Measurements from ENCODE around the gene NR4A1.

DNA sequence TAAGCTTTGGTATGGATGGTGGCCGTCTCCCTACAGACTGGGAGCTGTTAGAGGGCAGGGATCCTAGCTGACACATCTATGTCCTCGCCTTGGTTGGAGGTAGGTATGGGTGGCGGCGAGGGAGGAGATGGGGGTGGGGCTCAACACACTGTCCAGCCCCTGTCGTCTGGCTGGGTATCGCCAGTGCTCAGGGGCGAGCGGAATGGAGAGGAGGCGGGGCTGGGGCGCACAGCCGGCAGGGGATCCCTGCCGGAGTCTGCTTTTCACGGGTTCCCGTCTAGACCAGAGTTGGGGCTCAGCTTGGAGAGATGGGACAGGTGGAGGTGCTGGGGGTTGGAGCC lies 28.4 kb upstream of the NR4A1 start:
- TF ChIP-seq, protein P1, sequence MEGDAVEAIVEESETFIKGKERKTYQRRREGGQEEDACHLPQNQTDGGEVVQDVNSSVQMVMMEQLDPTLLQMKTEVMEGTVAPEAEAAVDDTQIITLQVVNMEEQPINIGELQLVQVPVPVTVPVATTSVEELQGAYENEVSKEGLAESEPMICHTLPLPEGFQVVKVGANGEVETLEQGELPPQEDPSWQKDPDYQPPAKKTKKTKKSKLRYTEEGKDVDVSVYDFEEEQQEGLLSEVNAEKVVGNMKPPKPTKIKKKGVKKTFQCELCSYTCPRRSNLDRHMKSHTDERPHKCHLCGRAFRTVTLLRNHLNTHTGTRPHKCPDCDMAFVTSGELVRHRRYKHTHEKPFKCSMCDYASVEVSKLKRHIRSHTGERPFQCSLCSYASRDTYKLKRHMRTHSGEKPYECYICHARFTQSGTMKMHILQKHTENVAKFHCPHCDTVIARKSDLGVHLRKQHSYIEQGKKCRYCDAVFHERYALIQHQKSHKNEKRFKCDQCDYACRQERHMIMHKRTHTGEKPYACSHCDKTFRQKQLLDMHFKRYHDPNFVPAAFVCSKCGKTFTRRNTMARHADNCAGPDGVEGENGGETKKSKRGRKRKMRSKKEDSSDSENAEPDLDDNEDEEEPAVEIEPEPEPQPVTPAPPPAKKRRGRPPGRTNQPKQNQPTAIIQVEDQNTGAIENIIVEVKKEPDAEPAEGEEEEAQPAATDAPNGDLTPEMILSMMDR (IDR thresholded peaks at IDR 0.05), result no peak
- TF ChIP-seq FOXJ3 (CRISPR knock-in tag; IDR thresholded peaks at IDR 0.05; ENCODE audit: borderline replicate concordance) (no peak), NR2C2 (CRISPR knock-in tag; IDR thresholded peaks at IDR 0.05) (no peak), SP1 (CRISPR knock-in tag; conservative IDR thresholded peaks at IDR 0.05) (no peak), TEAD1 (CRISPR knock-in tag; IDR thresholded peaks at IDR 0.05) (no peak), ATF1 (CRISPR knock-in tag; IDR thresholded peaks at IDR 0.05) (no peak)
- TF ChIP-seq, protein P2, sequence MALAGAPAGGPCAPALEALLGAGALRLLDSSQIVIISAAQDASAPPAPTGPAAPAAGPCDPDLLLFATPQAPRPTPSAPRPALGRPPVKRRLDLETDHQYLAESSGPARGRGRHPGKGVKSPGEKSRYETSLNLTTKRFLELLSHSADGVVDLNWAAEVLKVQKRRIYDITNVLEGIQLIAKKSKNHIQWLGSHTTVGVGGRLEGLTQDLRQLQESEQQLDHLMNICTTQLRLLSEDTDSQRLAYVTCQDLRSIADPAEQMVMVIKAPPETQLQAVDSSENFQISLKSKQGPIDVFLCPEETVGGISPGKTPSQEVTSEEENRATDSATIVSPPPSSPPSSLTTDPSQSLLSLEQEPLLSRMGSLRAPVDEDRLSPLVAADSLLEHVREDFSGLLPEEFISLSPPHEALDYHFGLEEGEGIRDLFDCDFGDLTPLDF (CRISPR knock-in tag; IDR thresholded peaks at IDR 0.05), result no peak
- TF ChIP-seq, protein P3, sequence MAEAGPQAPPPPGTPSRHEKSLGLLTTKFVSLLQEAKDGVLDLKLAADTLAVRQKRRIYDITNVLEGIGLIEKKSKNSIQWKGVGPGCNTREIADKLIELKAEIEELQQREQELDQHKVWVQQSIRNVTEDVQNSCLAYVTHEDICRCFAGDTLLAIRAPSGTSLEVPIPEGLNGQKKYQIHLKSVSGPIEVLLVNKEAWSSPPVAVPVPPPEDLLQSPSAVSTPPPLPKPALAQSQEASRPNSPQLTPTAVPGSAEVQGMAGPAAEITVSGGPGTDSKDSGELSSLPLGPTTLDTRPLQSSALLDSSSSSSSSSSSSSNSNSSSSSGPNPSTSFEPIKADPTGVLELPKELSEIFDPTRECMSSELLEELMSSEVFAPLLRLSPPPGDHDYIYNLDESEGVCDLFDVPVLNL (CRISPR knock-in tag; IDR thresholded peaks at IDR 0.05; ENCODE audit: borderline replicate concordance, low read depth), result no peak
- TF ChIP-seq, protein P4, sequence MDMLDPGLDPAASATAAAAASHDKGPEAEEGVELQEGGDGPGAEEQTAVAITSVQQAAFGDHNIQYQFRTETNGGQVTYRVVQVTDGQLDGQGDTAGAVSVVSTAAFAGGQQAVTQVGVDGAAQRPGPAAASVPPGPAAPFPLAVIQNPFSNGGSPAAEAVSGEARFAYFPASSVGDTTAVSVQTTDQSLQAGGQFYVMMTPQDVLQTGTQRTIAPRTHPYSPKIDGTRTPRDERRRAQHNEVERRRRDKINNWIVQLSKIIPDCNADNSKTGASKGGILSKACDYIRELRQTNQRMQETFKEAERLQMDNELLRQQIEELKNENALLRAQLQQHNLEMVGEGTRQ (CRISPR knock-in tag; IDR thresholded peaks at IDR 0.05), result no peak
- TF ChIP-seq, protein P5, sequence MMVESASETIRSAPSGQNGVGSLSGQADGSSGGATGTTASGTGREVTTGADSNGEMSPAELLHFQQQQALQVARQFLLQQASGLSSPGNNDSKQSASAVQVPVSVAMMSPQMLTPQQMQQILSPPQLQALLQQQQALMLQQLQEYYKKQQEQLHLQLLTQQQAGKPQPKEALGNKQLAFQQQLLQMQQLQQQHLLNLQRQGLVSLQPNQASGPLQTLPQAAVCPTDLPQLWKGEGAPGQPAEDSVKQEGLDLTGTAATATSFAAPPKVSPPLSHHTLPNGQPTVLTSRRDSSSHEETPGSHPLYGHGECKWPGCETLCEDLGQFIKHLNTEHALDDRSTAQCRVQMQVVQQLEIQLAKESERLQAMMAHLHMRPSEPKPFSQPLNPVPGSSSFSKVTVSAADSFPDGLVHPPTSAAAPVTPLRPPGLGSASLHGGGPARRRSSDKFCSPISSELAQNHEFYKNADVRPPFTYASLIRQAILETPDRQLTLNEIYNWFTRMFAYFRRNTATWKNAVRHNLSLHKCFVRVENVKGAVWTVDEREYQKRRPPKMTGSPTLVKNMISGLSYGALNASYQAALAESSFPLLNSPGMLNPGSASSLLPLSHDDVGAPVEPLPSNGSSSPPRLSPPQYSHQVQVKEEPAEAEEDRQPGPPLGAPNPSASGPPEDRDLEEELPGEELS (CRISPR knock-in tag; IDR thresholded peaks at IDR 0.05), result no peak
- TF ChIP-seq, protein P6, sequence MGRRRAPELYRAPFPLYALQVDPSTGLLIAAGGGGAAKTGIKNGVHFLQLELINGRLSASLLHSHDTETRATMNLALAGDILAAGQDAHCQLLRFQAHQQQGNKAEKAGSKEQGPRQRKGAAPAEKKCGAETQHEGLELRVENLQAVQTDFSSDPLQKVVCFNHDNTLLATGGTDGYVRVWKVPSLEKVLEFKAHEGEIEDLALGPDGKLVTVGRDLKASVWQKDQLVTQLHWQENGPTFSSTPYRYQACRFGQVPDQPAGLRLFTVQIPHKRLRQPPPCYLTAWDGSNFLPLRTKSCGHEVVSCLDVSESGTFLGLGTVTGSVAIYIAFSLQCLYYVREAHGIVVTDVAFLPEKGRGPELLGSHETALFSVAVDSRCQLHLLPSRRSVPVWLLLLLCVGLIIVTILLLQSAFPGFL (CRISPR knock-in tag; IDR thresholded peaks at IDR 0.05; ENCODE audit: borderline replicate concordance), result no peak
